Sigmoid colon (tissue), 7 donors: ENCODE data around the gene ARVCF. TPM values are rescaled to one million over a fixed set of nuclear protein-coding genes. Genes with fewer than 3 reads are reported as not detected.

ENCODE experiments used
- DNase-seq: peaks from one replicate; pipeline ENCODE4 v3.0.0-alpha.2; 2019
- H3K27ac ChIP-seq, 4 donors: fragments of 200-600 bp; sonication (generic); one replicate each; pipeline ENCODE4 v1.5.1; 2016 to 2019; ENCODE audit warnings: mild to moderate bottlenecking in 1 of 4
- H3K27me3 ChIP-seq, 3 donors: fragments of 200-600 bp; sonication (generic); one replicate each; pipeline ENCODE4 v1.5.1; 2019; ENCODE audit warnings: mild to moderate bottlenecking in 1 of 3
- H3K36me3 ChIP-seq, 4 donors: fragments of 200-600 bp; sonication (generic); one replicate each; pipeline ENCODE4 v1.5.1; 2016 to 2019
- H3K4me1 ChIP-seq, 4 donors: fragments of 200-600 bp; sonication (generic); one replicate each; pipeline ENCODE4 v1.5.1; 2017 to 2019
- H3K4me3 ChIP-seq, 4 donors: fragments of 200-600 bp; sonication (generic); one replicate each; pipeline ENCODE4 v1.5.1; 2017 to 2019; ENCODE audit warnings: mild to moderate bottlenecking in 2 of 4, moderate library complexity in 1 of 4
- H3K9me3 ChIP-seq, 4 donors: fragments of 200-600 bp in 3 of 4; sonication (generic) in 3 of 4; one replicate each; pipeline versions ENCODE4 v1.5.1 to v1.6.1; 2013 to 2019
- EP300 ChIP-seq, 4 donors: sonication (generic); formaldehyde crosslinking; IDR thresholded peaks; one replicate each; pipeline ENCODE4 v1.6.1; 2017; ENCODE audit warnings: antibody characterized with exemption in 4 of 4
- POLR2A ChIP-seq, 2 donors: fragments of 450-650 bp; IDR thresholded peaks; one replicate each; pipeline ENCODE4 v1.6.1; 2016; ENCODE audit warnings: antibody characterized with exemption in 2 of 2, mild to moderate bottlenecking in 2 of 2, moderate library complexity in 2 of 2
- POLR2AphosphoS5 ChIP-seq, 4 donors: sonication (generic); formaldehyde crosslinking; IDR thresholded peaks; one replicate each; pipeline ENCODE4 v1.6.1; 2017; ENCODE audit warnings: antibody characterized with exemption in 4 of 4
- WGBS, 2 donors: extraction: QIAGEN DNeasy Blood & Tissue Kit; methylation state at CpG; one replicate each; pipeline ENCODE4 v1.1.7; 2013; 5-methylcytosine and 5-hydroxymethylcytosine counted together
- intact Hi-C: fragments of 100-400 bp; cut with DNase I; formaldehyde crosslinking; loops from one replicate; pipeline ENCODE4 v1.15.1; 2023
- polyA plus RNA-seq, 3 donors: library from polyadenylated mRNA; stranded (reverse); fragments of 200-250 nt; gene quantifications; one replicate each; pipeline ENCODE4 v1.2.3, GENCODE V29; 2013
- total RNA-seq, 4 donors: library from RNA; depleted of rRNA; stranded (reverse); fragments of >200 nt; gene quantifications; one replicate each; pipeline ENCODE4 v1.1.0, GENCODE V29; 2016
- TF ChIP-seq, protein P1 (sequence below), 4 experiments: fragments of 450-650 bp in 3 of 4; fragments of 200-600 bp in 1 of 4; IDR thresholded peaks; one replicate each; pipeline ENCODE4 v1.5.1; 2016 to 2019; ENCODE audit warnings: antibody characterized with exemption in 4 of 4, mild to moderate bottlenecking in 3 of 4, moderate library complexity in 2 of 4
- donor health status: healthy with polysubstance abuse.
- donor health status: Bipolar disorder and iron deficiency.
- donor health status: healthy.

ARVCF gene
- total and polyA plus RNA-seq, 7 donors = 3.9 to 33.8 (median 14.6) TPM

DNA sequence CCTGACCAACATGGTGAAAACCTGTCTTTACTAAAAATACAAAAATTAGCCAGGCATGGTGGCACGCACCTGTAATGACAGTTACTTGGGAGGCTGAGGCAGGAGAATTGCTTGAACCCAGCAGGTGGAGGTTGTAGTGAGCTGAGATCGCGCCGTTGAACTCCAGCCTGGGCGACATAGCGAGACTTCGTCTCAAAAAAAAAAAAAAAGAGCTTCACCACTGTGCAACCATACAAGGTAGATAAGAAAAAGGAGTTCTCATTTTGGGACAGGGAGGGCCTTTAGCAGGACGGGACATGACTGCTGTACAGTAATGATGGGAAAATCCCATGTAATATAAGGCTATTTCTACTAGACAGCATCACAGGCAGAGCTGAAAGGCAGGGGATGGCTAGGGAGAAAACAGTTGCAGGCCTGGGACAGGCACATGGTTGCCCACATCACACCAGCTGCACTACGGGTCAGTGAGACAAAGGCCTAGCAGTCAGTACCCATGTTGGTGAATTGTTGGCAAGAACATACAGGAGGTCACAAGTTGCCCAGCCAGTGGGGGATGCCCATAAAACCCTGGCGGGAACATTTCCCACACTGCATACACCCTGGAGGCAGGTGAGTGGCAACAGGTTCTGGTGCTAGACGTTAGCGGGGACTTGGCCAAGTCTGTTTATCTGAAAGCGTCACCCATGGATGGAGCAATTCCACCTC, 9.7 kb upstream of the ARVCF start:
- 95 to 97% methylated on average over 13 of the region's 13 CpGs for WGBS, 2 donors
- peaks cover 0 to 20% (median 15%) of the 10 kb centered on the region in 4 donors for H3K4me1 ChIP-seq
- no peaks in the 10 kb centered on the region for H3K27me3 ChIP-seq
- DNase-seq = no peak
- TF ChIP-seq POLR2A (IDR thresholded peaks at IDR 0.05) (no peak), EP300 (IDR thresholded peaks at IDR 0.05) (no peak), POLR2AphosphoS5 (IDR thresholded peaks at IDR 0.05) (no peak)
- TF ChIP-seq, protein P1, sequence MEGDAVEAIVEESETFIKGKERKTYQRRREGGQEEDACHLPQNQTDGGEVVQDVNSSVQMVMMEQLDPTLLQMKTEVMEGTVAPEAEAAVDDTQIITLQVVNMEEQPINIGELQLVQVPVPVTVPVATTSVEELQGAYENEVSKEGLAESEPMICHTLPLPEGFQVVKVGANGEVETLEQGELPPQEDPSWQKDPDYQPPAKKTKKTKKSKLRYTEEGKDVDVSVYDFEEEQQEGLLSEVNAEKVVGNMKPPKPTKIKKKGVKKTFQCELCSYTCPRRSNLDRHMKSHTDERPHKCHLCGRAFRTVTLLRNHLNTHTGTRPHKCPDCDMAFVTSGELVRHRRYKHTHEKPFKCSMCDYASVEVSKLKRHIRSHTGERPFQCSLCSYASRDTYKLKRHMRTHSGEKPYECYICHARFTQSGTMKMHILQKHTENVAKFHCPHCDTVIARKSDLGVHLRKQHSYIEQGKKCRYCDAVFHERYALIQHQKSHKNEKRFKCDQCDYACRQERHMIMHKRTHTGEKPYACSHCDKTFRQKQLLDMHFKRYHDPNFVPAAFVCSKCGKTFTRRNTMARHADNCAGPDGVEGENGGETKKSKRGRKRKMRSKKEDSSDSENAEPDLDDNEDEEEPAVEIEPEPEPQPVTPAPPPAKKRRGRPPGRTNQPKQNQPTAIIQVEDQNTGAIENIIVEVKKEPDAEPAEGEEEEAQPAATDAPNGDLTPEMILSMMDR (IDR thresholded peaks at IDR 0.05) = no peak
- no peaks in the 10 kb centered on the region for H3K9me3 ChIP-seq
- intact Hi-C loops = no loop called here
- H3K4me3 ChIP-seq = no peak overlapping the region
- peaks cover 0 to 2% (median 0%) of the 10 kb centered on the region in 4 donors for H3K36me3 ChIP-seq
- H3K27ac ChIP-seq = no peak overlapping the region

GRCh38 chr22:20025401-20026203, 9.0 kb upstream of the ARVCF start:
- H3K27me3 ChIP-seq = no peaks in the 10 kb centered on the region
- H3K36me3 ChIP-seq = no peaks in the 10 kb centered on the region
- no peak for DNase-seq
- H3K4me3 ChIP-seq = no peak overlapping the region
- 96% methylated on average over 13 of the region's 13 CpGs for WGBS, 2 donors
- intact Hi-C loops = no loop called here
- no peak overlapping the region for H3K27ac ChIP-seq
- H3K4me1 ChIP-seq = peaks cover 0 to 23% (median 15%) of the 10 kb centered on the region in 4 donors
- H3K9me3 ChIP-seq = no peaks in the 10 kb centered on the region
- TF ChIP-seq, protein P1 (IDR thresholded peaks at IDR 0.05) = no peak
- no peak for TF ChIP-seq POLR2A (IDR thresholded peaks at IDR 0.05)
- TF ChIP-seq POLR2AphosphoS5 (IDR thresholded peaks at IDR 0.05) = no peak
- no peak for TF ChIP-seq EP300 (IDR thresholded peaks at IDR 0.05)

GRCh38 chr22:20024650-20025397, 8.2 kb upstream of the ARVCF start:
- intact Hi-C loops = loop anchor here (5.0 kb wide), 2 partner anchors 92 to 107 kb away; partner anchors contain the start of genes RANBP1, TRMT2A and ZDHHC8
- Histone ChIP-seq H3K27ac (no peak overlapping the region), H3K9me3 (no peaks in the 10 kb centered on the region), H3K36me3 (no peaks in the 10 kb centered on the region), H3K4me1 (peaks cover 0 to 29% (median 20%) of the 10 kb centered on the region in 4 donors), H3K27me3 (no peaks in the 10 kb centered on the region), H3K4me3 (no peak overlapping the region)
- TF ChIP-seq EP300 (IDR thresholded peaks at IDR 0.05) (no peak), POLR2A (IDR thresholded peaks at IDR 0.05) (no peak), POLR2AphosphoS5 (IDR thresholded peaks at IDR 0.05) (no peak)
- TF ChIP-seq, protein P1 (IDR thresholded peaks at IDR 0.05) = no peak
- WGBS, 2 donors = 92 to 93% methylated on average over 15 of the region's 15 CpGs
- no peak for DNase-seq

DNA sequence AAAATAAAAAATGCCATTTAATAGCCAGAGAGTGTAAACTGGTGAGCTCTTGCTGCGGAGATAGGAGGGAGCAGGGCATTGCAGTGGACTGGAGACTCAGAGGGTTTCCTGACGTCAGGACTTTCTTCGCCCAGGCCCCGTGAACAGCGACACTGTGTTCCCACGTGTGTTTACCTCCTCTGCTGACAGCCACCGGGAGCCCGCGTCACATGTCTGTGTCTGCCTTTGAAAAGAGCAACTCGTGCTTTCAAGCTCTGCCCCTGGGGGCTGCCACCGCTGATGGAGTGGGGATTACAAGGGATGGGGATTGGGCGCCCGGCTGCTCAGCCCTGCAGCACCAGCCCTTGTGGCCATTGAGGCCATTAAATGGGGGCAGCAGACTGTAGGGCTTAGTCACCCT, 7.6 kb upstream of the ARVCF start:
- H3K9me3 ChIP-seq = no peaks in the 10 kb centered on the region
- peak; percentile 54 for DNase-seq

More for the DNA sequence above, 7.6 kb upstream of the ARVCF start:
- no peak overlapping the region for H3K4me3 ChIP-seq
- TF ChIP-seq POLR2AphosphoS5 (IDR thresholded peaks at IDR 0.05) (no peak), POLR2A (IDR thresholded peaks at IDR 0.05) (no peak), EP300 (IDR thresholded peaks at IDR 0.05) (no peak)
- TF ChIP-seq, protein P1 (IDR thresholded peaks at IDR 0.05) = no peak
- no peaks in the 10 kb centered on the region for H3K27me3 ChIP-seq
- no peaks in the 10 kb centered on the region for H3K36me3 ChIP-seq
- WGBS, 2 donors = 80 to 85% methylated on average over 13 of the region's 13 CpGs
- no peak overlapping the region for H3K27ac ChIP-seq
- intact Hi-C loops = loop anchor here (5.0 kb wide), 2 partner anchors 93 to 108 kb away; partner anchors contain the start of genes RANBP1, TRMT2A and ZDHHC8
- H3K4me1 ChIP-seq = peaks cover 0 to 29% (median 20%) of the 10 kb centered on the region in 4 donors
